GM19193 (cell line): ENCODE results near the gene RNASEL.

ENCODE experiments used
- POLR2A ChIP-seq: IDR thresholded peaks from 4 replicates; pipeline ENCODE4 v1.6.1; 2011; ENCODE audit not compliant: insufficient read depth, insufficient read length; ENCODE audit errors: extremely low read depth

RNASEL gene

DNA sequence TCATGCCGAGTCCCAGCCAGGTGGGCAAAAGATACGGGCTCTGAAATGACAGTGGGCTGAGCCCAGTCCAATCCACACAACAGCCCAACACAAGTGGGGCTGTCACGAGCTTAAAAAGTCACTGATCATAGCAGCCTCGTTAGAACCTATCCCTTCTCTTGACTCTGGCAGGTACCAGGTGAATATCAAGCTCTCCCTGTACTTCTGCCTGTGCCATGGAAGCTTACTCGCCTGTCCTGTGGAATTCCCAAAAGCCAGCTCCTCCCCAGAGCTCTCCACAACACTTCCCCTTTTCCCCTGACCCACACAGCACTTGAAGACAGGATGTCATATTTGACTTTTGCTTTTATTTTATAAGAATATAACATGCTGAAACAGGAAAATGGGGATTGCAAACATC, 9.2 kb upstream of the RNASEL start:
- no peak for TF ChIP-seq POLR2A

DNA sequence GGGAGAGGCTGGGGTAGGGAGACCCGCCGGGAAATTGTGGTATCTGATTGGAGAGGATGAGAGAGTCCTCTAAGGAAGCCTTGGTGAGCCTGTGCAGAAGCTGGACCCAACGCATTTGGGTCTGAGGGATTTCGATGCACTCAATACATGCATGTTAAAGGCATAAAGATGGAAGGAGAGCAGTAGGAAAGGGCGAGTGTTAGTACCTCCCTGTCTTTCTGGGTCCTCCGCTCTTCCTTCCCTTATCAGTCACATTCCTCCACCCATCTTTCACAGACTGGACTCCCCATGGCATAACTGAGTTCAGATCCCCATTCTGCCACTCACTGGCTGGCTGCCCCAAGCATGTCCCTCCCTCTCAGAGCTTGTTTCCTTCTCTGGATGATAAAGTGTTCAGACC, 7.9 kb upstream of the RNASEL start:
- no peak for TF ChIP-seq POLR2A

DNA sequence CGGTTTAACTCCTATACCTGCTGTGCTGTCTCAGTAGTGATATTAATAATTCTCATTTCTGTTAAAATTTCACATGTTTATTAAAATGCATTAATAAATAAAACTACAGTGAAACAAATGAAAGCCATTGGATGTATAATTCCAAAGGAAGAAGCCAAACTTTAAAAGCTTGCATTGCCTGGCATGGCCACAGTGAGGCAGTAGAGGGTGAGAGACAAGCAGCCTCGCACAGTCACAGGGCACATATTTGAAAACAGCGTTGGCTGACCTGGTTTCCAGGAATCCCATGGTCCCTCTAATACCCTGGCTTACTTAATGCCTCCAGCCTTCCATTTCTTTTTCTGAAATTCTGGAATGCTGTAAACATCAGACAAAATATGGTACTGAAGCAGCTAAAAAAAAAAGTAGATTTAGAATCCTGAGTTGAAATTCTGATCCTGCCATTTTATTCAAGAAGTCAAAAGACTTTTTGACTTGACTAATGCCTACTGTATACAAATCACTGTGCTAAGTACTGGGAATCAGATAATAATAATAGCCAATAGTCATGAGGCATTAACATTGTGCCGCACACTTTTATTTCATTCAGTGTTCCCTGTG, 6.7 kb upstream of the RNASEL start:
- no peak for TF ChIP-seq POLR2A

DNA sequence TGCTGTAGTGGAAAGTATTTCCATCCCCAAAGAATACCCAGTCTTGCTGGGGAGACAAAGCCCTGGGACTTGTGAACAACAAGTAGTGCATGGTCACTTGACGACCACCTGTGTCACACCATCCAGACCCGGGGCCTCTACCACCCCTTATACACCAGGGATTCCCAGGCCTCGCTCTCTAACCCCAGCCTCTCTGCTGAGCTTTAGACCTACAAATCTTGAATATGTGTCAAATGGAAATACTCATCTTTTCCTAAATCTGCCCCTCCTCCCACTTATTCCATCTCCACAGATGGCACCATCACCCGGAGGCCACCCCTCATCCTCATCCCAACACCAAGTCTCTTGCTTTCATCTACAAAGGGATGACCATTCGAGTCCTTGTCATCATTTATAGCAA, 875 bp upstream of the RNASEL start:
- TF ChIP-seq POLR2A: no peak

DNA sequence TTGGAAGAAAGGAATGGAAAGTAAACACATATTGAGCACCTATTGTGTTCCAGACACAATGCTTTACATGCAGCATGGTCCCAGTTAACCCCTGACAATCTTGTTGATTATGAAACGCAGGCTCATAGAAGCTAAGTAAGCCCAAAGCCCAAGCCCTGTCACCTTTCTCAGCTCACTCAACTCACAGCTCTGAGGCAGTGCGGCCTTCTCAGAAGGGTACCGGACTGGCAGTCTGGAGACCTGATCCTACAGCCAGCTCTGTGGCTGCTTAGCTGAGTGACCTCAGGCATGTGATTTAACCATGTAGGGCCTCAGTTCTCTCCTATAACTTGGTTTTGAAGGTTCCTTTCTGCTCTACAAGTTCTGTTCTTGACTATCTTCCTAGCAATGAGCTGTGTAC, 464 bp upstream of the RNASEL start:
- no peak for TF ChIP-seq POLR2A

DNA sequence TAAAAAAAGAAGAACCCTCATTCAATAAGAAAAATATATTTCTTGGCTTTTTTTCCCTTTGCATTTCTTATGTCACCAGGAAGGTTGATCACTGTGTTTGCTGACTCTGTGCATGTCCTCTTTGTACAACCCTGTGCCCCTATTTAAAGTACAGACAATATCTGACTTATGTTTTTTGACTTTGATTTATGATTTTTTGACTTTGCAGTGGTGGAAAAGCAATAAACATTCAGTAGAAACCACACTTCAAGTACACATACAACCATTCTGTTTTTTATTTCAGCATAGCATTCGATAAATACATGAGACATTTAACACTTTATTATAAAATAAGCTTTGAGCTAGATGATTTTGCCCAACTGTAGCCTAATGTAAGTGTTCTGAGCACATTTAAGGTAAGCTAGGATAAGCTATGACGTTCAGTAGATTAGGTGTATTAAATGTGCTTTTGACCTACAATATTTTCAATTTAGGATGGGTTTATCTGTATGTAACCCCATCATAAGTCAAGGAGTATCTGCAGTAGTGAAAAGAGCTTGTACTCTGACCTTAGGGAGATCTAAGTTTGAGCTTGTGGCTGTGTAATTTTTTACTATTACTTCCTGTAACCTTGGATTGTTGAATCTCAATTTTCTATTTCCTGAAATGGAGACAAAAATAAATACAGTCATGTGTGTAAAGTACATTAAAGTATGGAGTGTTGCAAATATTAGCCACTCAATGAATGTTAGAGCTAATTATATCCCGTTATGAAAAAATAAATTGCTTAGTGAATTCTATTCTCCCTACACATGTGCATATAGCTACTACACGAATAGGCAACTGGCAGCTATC, 1.2 kb downstream of the RNASEL start:
- TF ChIP-seq POLR2A: no peak

DNA sequence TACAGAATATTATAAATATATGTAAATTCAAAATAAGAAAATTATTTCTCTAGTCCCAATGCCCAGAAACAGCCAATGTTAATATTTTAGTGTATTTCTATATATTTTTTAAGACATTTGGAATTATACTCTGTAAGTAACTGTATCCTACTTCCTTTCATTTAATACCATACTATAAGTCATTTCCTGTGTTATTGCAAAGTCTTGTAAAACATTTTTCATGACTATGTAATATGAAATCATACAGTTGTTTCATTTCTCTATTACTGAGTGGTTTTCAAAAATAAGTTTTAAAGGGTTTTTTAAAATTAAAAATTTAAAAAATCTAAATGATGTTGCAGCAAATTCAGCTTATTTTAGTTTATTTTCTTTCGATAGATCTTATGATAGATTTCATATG, 2.0 kb downstream of the RNASEL start:
- TF ChIP-seq POLR2A: no peak

DNA sequence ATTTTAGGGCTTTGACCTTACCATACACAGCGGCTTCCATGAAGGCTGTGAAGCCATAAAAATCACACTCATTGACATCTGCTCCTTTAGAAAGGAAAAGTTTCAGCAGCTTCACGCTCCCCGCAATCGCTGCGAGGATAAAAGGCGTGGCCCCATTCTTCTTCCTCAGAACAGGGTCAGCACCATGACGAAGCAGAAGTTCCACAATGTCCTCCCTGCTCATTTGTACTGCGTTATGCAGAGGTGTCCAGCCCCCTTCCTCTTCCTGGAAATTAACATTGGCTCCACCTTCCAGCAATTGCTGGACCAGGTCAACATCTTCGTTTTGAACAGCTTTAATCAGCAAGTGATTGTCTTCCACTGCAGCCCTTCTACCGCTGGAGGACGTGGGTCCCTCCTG, 2.7 kb downstream of the RNASEL start:
- no peak for TF ChIP-seq POLR2A

DNA sequence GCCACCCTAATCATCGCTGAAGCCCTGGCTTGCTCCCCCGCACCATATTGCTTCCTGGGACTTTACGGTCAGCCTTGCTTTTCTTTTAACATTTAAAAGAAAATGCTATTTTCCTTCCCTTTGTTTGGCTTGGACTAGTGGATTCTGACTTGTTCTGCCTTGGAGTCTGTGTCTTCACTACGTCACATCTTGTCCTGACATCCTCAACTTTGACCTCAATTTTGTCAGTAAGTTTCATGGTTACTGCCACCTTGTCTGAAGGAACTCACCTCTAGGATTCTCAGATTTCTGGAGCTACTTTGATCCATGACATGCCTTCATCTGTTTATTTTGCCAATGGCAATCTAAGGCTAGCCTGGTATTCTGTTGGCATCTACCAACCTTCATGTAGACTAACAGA, 4.3 kb downstream of the RNASEL start:
- TF ChIP-seq POLR2A: no peak

DNA sequence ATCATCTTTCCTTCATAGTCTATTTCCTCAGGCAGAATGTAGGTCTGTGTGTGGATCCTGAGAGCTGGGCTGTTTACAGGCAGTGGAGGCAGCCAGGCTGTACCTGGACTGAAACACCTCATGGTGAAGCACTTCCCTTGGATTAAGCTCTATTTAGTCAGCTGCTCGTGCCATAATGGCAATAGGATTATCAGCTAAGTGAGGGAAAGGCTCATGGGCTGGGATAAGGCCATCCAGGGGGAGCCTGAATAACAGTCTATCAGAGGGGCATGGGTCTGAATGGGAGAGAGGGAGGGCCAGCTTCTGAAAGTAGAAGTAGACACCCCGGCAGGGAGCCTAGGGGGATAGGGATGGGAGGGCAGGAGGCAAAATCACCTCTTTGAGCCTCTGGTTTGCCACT, 8.3 kb downstream of the RNASEL start:
- TF ChIP-seq POLR2A: no peak

DNA sequence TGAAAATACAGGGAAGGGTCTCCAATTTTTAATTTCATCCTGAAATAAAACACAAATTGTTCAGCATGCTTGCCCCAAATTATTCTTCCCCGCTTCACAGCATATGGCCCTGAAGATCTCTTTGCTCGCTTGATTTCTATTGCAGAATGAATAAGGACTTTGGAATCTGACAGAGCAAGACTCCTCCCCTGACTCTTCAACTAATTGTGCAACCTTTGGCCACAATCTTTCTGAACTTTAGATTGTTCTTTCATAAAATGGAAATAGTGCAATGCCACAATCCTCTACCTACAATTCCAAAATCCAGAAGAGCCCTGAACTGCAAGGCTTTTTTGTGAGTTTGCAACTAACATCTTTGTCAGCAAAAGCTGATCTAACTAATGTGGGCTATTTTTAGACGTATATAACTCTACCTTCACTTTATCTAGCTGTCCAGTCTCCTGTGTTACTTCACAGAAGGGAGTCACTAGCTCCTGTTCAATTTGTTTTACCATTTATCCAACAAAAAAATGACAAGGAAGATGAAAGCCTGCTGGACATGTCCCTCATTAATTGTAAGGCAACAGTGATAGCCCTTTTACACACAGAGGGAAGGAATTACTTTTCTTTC, 13.4 kb downstream of the RNASEL start:
- TF ChIP-seq POLR2A: no peak

DNA sequence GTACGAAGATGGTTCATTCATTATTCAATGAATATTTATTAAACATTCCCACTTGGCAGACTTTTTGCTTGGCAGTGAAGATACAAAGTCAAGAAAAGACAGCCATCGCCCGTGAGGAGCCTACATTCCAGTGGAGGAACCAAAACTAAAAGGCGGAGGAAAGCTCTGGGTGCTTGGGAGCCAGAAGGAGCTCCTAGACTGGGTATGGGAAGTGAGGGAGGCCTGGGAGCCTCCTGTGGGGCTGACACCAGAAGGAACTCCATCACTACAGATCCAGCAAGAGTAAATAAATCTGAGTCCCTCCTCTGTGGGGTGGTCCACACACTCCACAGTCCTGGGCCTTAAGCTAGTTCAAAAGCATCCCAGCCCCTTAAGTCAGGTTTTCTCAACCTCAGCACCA, 14.9 kb downstream of the RNASEL start:
- no peak for TF ChIP-seq POLR2A

DNA sequence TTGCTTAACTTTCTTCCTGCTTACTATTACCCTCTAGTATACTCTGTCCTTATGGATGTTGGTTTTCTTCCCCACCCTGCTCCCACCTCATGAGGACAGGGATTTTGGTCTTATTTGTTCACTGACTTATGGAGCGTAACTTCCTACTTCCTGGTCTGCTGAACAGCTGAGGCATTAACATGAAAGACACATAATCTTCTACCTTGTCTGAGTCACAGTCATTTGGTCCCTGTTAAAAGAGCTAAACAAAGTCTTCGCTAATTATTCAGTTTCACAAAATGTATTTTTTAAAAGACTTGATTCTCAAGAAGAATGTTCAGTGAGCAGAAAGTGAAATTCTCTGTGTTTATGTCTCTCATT, 18.5 kb downstream of the RNASEL start:
- TF ChIP-seq POLR2A: no peak

DNA sequence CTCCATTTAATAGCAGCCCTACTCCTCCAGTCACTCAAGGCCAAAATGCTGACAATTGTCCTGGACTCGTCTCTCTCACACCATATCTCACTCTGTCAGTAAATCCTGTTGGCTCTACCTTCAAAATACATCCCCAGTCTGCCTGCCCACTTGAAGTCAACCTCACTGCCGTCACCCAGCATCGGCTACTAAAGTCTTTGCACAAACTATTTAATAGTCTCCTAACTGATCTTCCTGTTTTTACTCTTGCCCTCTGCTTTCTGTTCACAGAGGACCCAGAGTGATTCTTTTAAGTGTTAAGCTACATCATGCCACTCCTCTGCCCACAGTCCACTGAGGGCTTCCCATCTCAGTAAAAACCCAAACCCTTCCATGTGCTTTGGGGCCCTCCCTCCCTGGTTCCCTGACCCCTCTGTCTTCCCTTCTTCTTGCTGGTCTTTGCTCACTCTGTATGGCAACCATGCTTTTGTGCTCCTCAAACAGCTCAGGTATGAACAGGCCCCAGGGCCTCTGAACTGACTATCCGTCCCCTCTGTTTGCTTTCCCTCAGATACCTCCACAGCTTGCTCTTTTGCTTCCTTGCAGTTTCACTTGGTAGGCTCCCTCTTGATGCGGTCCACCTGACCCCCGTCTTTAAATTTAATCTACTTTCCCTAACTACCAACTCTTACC, 19.0 kb downstream of the RNASEL start:
- no peak for TF ChIP-seq POLR2A

DNA sequence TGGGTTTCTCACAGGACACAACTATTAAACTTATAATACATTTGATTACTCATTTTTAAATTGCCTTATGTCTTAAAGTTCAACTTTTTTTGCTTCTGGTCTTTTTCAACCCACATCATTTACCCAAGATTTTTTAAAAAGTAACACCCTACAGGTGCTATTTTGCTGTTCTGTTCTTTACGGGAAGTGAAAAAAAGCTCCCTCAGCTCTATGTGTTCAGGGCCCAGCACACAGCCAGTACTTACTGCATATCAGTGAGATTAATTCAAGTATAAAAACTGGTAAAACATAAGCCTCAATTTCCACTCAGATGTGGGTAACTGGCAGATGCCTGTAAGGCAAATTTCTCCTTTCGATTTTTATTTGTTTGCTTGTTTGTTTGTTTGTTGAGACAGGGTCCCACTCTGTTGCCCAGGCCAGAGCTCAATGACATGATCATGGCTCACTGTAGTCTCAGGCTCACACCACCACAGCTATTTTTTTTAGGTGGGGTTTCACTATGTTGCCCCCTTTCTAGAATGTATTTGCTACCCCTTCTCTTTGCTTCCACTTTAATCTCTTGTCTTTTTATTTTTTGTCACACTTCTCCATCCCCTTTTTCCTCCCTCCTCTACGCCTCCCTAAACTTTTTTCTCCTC, 20.3 kb downstream of the RNASEL start:
- TF ChIP-seq POLR2A: no peak
